HUES64 (cell line): Measurements from ENCODE around the gene SDHD.
"Not testable (repeated sequence)": the region's sequence is repeated elsewhere in the genome, so short reads cannot be mapped to it uniquely, and the experiment has no call there.

Source experiments
- H3K27ac ChIP-seq: 2 replicates; pipeline ENCODE4 v1.7.0; 2013; ENCODE audit warnings: low read depth, low read length, inconsistent platforms
- H3K27me3 ChIP-seq: 2 replicates; pipeline ENCODE4 v1.6.1; 2013; ENCODE audit warnings: mild to moderate bottlenecking, low read length; ENCODE audit not compliant: insufficient read depth
- H3K36me3 ChIP-seq: 2 replicates; pipeline ENCODE4 v1.6.1; 2013; ENCODE audit warnings: mild to moderate bottlenecking, low read length; ENCODE audit not compliant: insufficient read depth
- H3K4me1 ChIP-seq: 2 replicates; pipeline ENCODE4 v1.6.1; 2013; ENCODE audit warnings: mild to moderate bottlenecking, low read length, moderate library complexity; ENCODE audit not compliant: insufficient read depth
- H3K4me3 ChIP-seq: 2 replicates; pipeline ENCODE4 v1.5.1; 2013; ENCODE audit warnings: mild to moderate bottlenecking, low read length, moderate library complexity
- H3K9ac ChIP-seq: 2 replicates; pipeline ENCODE4 v1.6.1; 2013; ENCODE audit warnings: mild to moderate bottlenecking, low read depth, low read length
- H3K9me3 ChIP-seq: 2 replicates; pipeline ENCODE4 v1.6.1; 2013; ENCODE audit warnings: low read depth, low read length; ENCODE audit not compliant: insufficient read depth
- WGBS: fragments of 150-250, 120-280 bp; methylation state at CpG from one replicate; pipeline ENCODE4 v1.1.7; 2013; ENCODE audit warnings: missing lambda C conversion rate; 5-methylcytosine and 5-hydroxymethylcytosine counted together

Gene SDHD

DNA sequence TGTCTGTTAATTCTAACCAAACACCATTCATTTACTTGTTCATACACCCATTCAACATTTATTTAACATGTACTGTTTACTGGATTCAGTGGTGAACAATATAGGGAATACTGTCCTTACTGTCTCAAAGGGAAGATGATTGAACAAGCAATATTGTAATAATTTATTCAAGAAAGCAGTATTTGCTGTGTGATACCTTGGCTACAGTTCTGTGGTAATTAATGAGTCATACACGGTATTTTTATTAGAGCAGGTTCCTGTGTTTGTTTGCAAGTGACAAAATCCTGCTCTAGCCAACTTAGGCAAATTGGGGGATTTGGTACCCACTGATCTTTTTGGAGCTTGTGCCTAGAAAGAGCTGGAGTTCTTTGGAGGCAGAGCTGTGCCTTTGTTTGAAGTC is 28.6 kb upstream of the SDHD start:
- no peaks in the 10 kb centered on the region for H3K9me3 ChIP-seq
- no peaks in the 10 kb centered on the region for H3K4me1 ChIP-seq
- no peak overlapping the region for H3K27ac ChIP-seq
- 97% methylated on average over 1 of the region's 1 CpG for WGBS
- H3K27me3 ChIP-seq: no peaks in the 10 kb centered on the region
- H3K4me3 ChIP-seq: no peak overlapping the region
- peaks cover 90% of the 10 kb centered on the region for H3K36me3 ChIP-seq
- H3K9ac ChIP-seq: no peak overlapping the region

GRCh38 chr11:112062923-112063322 is 23.8 kb upstream of the SDHD start:
- Histone ChIP-seq H3K27ac (no peak overlapping the region), H3K36me3 (peaks cover 61% of the 10 kb centered on the region), H3K27me3 (no peaks in the 10 kb centered on the region), H3K4me3 (no peak overlapping the region), H3K9me3 (no peaks in the 10 kb centered on the region), H3K9ac (no peak overlapping the region), H3K4me1 (no peaks in the 10 kb centered on the region)
- WGBS: no CpG with 5 or more reads among the region's 1 CpG

DNA sequence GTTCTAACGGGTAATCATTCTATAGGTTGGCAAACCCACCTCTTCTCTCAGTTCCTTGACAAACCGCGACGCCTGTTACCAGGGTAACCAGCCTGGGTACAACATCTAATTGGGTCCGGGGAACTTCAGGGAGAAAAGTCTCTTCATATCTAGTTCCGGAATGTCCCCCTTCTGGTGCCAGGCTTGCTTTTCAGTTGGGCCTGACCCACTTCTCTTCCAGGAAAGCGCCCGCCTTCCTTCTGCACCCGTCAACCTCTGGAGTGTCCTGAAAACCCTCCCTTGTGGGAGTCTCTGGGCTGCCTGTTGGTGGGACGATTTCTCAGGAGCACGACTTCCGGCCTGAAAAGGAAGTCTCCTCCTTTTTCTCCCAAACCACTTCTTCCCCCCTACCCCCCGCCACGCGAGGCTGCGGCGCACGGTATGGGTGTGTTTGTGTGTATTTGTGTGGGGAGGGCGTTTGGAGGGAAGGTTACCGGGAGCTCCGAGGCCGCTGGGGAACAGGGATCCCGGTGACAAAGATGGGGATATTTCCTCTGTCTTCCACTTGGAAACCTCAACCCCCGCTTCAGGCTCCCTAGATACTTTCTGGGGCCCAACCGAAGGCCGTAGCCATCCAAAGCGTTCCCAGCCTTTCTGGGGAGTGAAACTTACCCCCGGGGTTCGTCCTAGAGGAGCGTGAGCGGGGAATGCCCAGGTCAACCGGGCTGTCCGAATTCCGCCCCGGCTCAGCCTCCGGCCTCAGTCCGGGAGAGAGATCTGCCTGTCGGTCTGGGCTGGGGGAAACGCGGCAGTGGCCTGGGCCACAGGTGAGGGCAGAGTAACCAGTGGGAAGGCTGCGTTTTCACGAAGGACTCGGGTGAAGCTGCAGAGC is 12.5 kb upstream of the SDHD start, which contains the start of the genes NKAPD1 and PIH1D2:
Gene NKAPD1, plus strand, starts transcription at position 359 of the 871 bp plus-strand sequence. CDS start 1,276 bp downstream, outside the sequence.
Gene PIH1D2, minus strand, starts transcription at position 77 of the 871 bp plus-strand sequence. CDS start 843 bp downstream, outside the sequence.
- Histone ChIP-seq H3K4me1 (no peaks in the 10 kb centered on the region; the same call in 1 of the 2 replicates), H3K27me3 (no peaks in the 10 kb centered on the region), H3K36me3 (peaks cover 34% of the 10 kb centered on the region), H3K9me3 (no peaks in the 10 kb centered on the region), H3K4me3 (peak within 1 kb of the TSS; percentile 98), H3K27ac (peak within 1 kb of the TSS; percentile 99), H3K9ac (peak within 1 kb of the TSS; percentile 93)
- under 1% methylated on average over 37 of the region's 43 CpGs for WGBS

DNA sequence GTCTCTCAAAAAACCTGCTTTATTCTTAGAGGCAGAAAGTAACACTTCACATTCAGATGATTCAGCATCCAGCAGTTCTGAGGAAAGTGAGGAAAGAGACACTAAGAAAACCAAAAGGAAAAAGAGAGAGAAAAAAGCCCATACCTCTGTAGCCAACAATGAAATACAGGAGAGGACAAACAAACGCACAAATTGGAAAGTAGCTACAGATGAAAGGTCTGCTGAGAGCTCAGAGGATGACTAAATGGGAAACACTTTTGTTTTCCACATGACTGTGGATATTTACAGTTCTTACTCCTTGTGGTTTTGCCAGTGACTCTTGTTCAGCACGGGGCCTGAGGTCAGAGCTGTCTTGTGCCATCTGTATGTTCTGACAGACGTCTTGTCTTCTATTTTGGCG is 3.9 kb upstream of the SDHD start:
- no peak overlapping the region for H3K4me3 ChIP-seq
- H3K36me3 ChIP-seq: peaks cover 70% of the 10 kb centered on the region
- 93% methylated on average over 4 of the region's 4 CpGs for WGBS
- H3K27ac ChIP-seq: no peak overlapping the region
- peaks cover 3% of the 10 kb centered on the region; the same call in 1 of the 2 replicates for H3K4me1 ChIP-seq
- H3K9ac ChIP-seq: no peak overlapping the region
- no peaks in the 10 kb centered on the region for H3K9me3 ChIP-seq
- H3K27me3 ChIP-seq: no peaks in the 10 kb centered on the region

DNA sequence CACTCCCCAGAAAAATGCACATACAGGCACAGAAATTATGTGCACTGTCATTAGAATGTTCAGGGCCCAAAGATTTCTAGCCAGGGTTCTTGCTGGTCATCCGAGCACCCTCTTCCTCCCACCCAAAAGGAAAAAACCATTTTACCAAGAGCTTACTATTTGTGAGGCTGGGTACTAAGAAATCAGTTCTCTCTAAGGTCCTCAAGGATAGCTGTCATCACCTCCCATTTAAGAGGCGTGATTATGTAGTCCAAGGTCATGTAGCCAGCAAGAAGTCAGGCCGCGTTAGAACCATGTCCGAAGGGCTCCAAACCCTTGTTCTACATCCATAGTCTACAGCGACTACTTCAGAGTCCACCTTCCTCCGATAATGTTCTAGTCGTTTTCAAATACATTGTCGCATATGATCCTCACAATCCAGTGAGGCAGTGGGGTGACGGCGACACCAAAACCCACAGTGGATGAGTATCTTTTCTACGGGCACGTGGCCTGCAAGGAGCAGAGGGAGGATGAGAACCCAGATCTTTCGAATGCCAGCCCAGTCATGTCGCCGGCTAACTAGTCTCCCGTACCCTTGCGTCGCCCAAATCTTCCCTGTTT is 751 bp upstream of the SDHD start:
- no peaks in the 10 kb centered on the region for H3K9me3 ChIP-seq
- H3K27me3 ChIP-seq: no peaks in the 10 kb centered on the region
- H3K36me3 ChIP-seq: peaks cover 74% of the 10 kb centered on the region
- H3K4me3 ChIP-seq: peak overlapping the region; percentile 92
- 5% methylated on average over 19 of the region's 19 CpGs for WGBS
- peak overlapping the region; percentile 94 for H3K9ac ChIP-seq
- H3K4me1 ChIP-seq: peaks cover 3% of the 10 kb centered on the region; the same call in 1 of the 2 replicates
- peak overlapping the region; percentile 29; the same call in 1 of the 2 replicates for H3K27ac ChIP-seq

DNA sequence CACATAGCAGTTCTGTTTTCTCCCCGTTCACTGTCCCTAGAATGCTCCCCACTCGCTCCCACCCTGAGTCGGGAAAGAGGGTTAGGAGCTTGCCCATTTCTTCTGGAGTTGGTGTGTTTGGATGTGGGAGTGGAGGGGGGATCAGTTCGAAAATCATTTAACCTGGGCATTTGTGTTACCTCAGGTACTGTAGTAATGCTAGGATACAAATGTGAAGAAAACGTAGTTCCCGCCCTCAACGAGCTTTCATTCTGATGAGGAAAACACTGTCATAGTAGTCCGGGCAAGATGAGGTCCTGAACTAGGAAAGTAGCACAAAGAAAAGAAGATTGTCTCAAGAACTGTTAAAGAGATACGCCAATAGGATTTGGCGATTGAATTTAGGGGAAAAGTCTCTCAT is 539 bp downstream of the SDHD start:
- Histone ChIP-seq H3K4me1 (peaks cover 3% of the 10 kb centered on the region; the same call in 1 of the 2 replicates), H3K9ac (peak overlapping the region; percentile 94), H3K9me3 (no peaks in the 10 kb centered on the region), H3K4me3 (peak overlapping the region; percentile 92), H3K27me3 (no peaks in the 10 kb centered on the region), H3K36me3 (peaks cover 78% of the 10 kb centered on the region), H3K27ac (no peak overlapping the region)
- WGBS: 20% methylated on average over 10 of the region's 10 CpGs

- not testable (repeated sequence) for H3K27me3 ChIP-seq, H3K9ac ChIP-seq, H3K4me1 ChIP-seq, H3K27ac ChIP-seq, H3K9me3 ChIP-seq, H3K4me3 ChIP-seq
- peaks cover 61% of the 10 kb centered on the region for H3K36me3 ChIP-seq
- 100% methylated on average over 1 of the region's 2 CpGs for WGBS
Measured at GRCh38 chr11:112095302-112095701, 8.6 kb downstream of the SDHD start.

- Histone ChIP-seq H3K9ac (no peak overlapping the region), H3K27ac (no peak overlapping the region), H3K27me3 (no peaks in the 10 kb centered on the region), H3K4me1 (no peaks in the 10 kb centered on the region), H3K36me3 (peaks cover 52% of the 10 kb centered on the region), H3K9me3 (no peaks in the 10 kb centered on the region), H3K4me3 (no peak overlapping the region)
Measured at GRCh38 chr11:112096194-112096593, 9.5 kb downstream of the SDHD start.

DNA sequence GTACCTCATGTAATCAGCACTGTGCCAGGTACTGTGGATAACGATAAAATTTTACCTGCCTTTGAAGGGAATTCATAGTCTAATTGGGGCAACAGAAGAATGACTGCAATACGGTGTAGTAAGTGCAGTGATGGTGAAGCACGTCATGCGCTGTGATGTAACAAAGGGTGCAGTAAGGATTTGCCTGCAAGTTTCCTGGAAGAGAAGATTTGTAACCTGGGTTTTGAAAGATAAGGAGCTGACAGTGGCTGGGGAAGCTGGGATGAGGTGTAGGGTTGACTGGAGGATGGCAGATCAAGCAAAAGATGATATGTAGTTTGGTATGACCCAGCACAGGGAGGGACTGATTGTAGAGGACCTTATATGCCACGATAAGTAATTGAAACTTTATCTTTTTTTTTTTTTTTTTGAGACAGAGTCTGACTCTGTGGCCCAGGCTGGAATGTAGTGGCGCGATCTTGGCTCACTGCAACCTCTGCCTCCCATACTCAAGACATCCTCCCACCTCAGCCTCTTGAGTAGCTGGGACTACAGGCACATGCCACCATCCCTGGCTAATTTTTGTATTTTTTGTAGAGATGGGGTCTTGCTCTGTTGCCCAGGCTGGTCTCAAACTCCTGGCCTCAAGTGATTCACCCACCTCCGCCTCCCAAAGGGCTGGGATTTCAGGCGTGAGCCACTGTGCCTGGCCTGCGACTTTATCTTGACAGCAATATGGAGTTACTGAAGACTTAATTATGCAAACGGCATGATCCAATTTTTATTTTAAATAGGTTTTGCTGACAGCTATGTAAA is 11.3 kb downstream of the SDHD start:
- Histone ChIP-seq H3K27me3 (no peaks in the 10 kb centered on the region), H3K9ac (no peak overlapping the region), H3K27ac (no peak overlapping the region), H3K36me3 (peaks cover 34% of the 10 kb centered on the region), H3K4me1 (no peaks in the 10 kb centered on the region), H3K4me3 (no peak overlapping the region), H3K9me3 (no peaks in the 10 kb centered on the region)
- 95% methylated on average over 11 of the region's 11 CpGs for WGBS

GRCh38 chr11:112100462-112100861 is 13.8 kb downstream of the SDHD start:
- no peak overlapping the region for H3K4me3 ChIP-seq
- no peak overlapping the region for H3K27ac ChIP-seq

GRCh38 chr11:112103446-112103845 is 16.8 kb downstream of the SDHD start:
- Histone ChIP-seq H3K4me3 (no peak overlapping the region), H3K27ac (no peak overlapping the region), H3K36me3 (no peaks in the 10 kb centered on the region), H3K4me1 (no peaks in the 10 kb centered on the region), H3K27me3 (no peaks in the 10 kb centered on the region), H3K9me3 (no peaks in the 10 kb centered on the region), H3K9ac (no peak overlapping the region)
- 92% methylated on average over 6 of the region's 6 CpGs for WGBS

More at GRCh38 chr11:112100462-112100861, 13.8 kb downstream of the SDHD start:
- no peaks in the 10 kb centered on the region for H3K27me3 ChIP-seq
- peaks cover 14% of the 10 kb centered on the region for H3K36me3 ChIP-seq
- 86% methylated on average over 2 of the region's 2 CpGs for WGBS
- H3K9ac ChIP-seq: no peak overlapping the region
- H3K9me3 ChIP-seq: no peaks in the 10 kb centered on the region
- no peaks in the 10 kb centered on the region for H3K4me1 ChIP-seq
